ENCODE measurements around the gene LRRC7.

- TF ChIP-seq EZH2 (IDR thresholded peaks at IDR 0.05; ENCODE audit: low read length, missing control alignments) (no peak), CTCF (conservative IDR thresholded peaks at IDR 0.05 in 1 of 2, IDR thresholded peaks at IDR 0.05 in 1 of 2; ENCODE audit: low read depth in 1 of 2, low read length in 2 of 2) (no peak)
Measured at GRCh38 chr1:70086897-70087296, 519.2 kb downstream of the LRRC7 start.

All from fibroblast of lung (primary cell).